CD4-positive, alpha-beta T cell (primary cell): ENCODE results near the gene SND1. TPM values are rescaled to one million over a fixed set of nuclear protein-coding genes. Genes with fewer than 3 reads are reported as not detected.

Experiments
- ATAC-seq: fragments of 200-7000 bp; cut with Tn5 transposase; one replicate; pipeline ENCODE4 v1.10.0; 2022; ENCODE audit warnings: mild to moderate bottlenecking; ENCODE audit not compliant: poor library complexity
- CTCF ChIA-PET: fragments of 350-600 bp; sonication (Branson Sonifier 250); formaldehyde crosslinking; loops from one replicate; lab custom pipeline; 2021; ENCODE audit warnings: antibody characterized with exemption, inconsistent platforms; lab: Charles Lee
- POLR2A ChIA-PET: fragments of 350-600 bp; sonication (Branson Sonifier 250); formaldehyde crosslinking; loops from one replicate; lab custom pipeline; 2021; ENCODE audit warnings: antibody characterized with exemption, inconsistent platforms; lab: Charles Lee
- DNase-seq, 14 experiments: peaks; one replicate each; pipeline ENCODE4 v3.0.0-alpha.2; 2013 to 2020; ENCODE audit warnings: mixed read lengths in 2 of 14
- H3K27ac ChIP-seq, 2 donors: one replicate each; pipeline versions ENCODE4 v1.5.1 to v1.7.0; 2013; ENCODE audit warnings: low read length in 2 of 2, low read depth in 1 of 2, mild to moderate bottlenecking in 1 of 2
- H3K27me3 ChIP-seq, 2 experiments: 1 replicate in 1 of 2; 2 replicates in 1 of 2; pipeline versions ENCODE4 v1.6.1 to v1.7.0; 2013; ENCODE audit warnings: low read length in 2 of 2, control low read depth in 1 of 2, mild to moderate bottlenecking in 1 of 2, moderate library complexity in 1 of 2; ENCODE audit not compliant: insufficient read depth in 2 of 2, control insufficient read depth in 1 of 2
- H3K36me3 ChIP-seq: one replicate; pipeline ENCODE4 v1.6.1; 2013; ENCODE audit warnings: low read length, control low read depth; ENCODE audit not compliant: insufficient read depth
- H3K4me1 ChIP-seq: one replicate; pipeline ENCODE4 v1.6.1; 2013; ENCODE audit warnings: low read length, control low read depth; ENCODE audit not compliant: insufficient read depth
- H3K4me3 ChIP-seq: one replicate; pipeline ENCODE4 v1.5.1; 2013; ENCODE audit warnings: mild to moderate bottlenecking, low read length, moderate library complexity
- H3K9me3 ChIP-seq, 2 experiments: 1 replicate in 1 of 2; 2 replicates in 1 of 2; pipeline versions ENCODE4 v1.6.1 to v1.7.0; 2013; ENCODE audit warnings: low read length in 2 of 2, mild to moderate bottlenecking in 2 of 2, control low read depth in 1 of 2, moderate library complexity in 1 of 2; ENCODE audit not compliant: control insufficient read depth in 1 of 2, insufficient read depth in 1 of 2
- H3K27ac Mint-ChIP-seq: one replicate; pipeline ENCODE4 v1.8.0; 2020; ENCODE audit warnings: mixed read lengths
- H3K27me3 Mint-ChIP-seq: one replicate; pipeline ENCODE4 v1.8.0; 2021; ENCODE audit warnings: mixed read lengths
- H3K36me3 Mint-ChIP-seq: one replicate; pipeline ENCODE4 v1.8.0; 2021; ENCODE audit warnings: low read depth, mixed read lengths
- H3K4me1 Mint-ChIP-seq: one replicate; pipeline ENCODE4 v1.8.0; 2021; ENCODE audit warnings: low read depth, mixed read lengths
- H3K4me3 Mint-ChIP-seq: one replicate; pipeline ENCODE4 v1.8.0; 2020; ENCODE audit warnings: mild to moderate bottlenecking, mixed read lengths
- H3K9me3 Mint-ChIP-seq: one replicate; pipeline ENCODE4 v1.8.0; 2020; ENCODE audit warnings: mixed read lengths
- intact Hi-C, 2 experiments: fragments of 100-400 bp; cut with DNase I in 1 of 2; cut with micrococcal nuclease in 1 of 2; formaldehyde crosslinking; loops; one replicate each; pipeline versions ENCODE4 v1.15.1 to v1.9.0; 2023 to 2025; cut with DNase I, micrococcal nuclease
- total RNA-seq, 174 experiments: library from RNA in 2 of 174; stranded (reverse) in 2 of 174; gene quantifications; one replicate each; pipeline ENCODE4 v1.2.3 and lab custom pipeline; 2021 to 2026
- TF ChIP-seq, protein P1 (sequence below): fragments of 200-600 bp; IDR thresholded peaks from one replicate; pipeline ENCODE4 v1.8.0; 2022; ENCODE audit warnings: antibody characterized with exemption, mild to moderate bottlenecking

SND1 gene
- total RNA-seq, 2 experiments from 2014 or later = 104 to 113 TPM

DNA sequence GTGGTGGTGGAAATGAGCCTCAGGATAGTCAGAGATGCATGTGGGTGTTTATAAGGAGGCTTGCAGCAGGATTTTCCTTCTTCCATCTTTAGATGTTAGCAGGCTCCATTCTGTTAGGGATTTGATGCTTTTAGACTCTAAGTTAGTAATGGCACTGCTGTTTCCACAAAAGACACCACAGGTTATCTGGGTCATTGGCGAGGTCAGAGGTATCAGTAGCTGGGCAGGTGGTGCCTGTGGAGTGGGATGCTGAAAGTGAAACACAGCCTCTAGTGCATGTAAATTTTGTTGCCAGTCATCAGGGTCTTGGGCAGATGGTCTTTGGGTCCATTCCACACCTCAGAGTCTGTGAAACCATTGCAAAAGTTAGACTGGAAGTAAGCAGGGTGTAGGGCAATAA is 33.2 kb upstream of the SND1 start:
- DNase-seq = no peak
- H3K9me3 ChIP-seq = no peaks in the 10 kb centered on the region
- H3K36me3 ChIP-seq = no peaks in the 10 kb centered on the region
- H3K36me3 Mint-ChIP-seq = no peaks in the 10 kb centered on the region
- no peak for ATAC-seq
- intact Hi-C loops = no loop called here
- H3K4me1 Mint-ChIP-seq = no peaks in the 10 kb centered on the region
- ChIA-PET POLR2A (no interaction called here), CTCF (no interaction called here)
- no peak overlapping the region for H3K4me3 ChIP-seq
- no peak overlapping the region for H3K27ac Mint-ChIP-seq
- peaks cover 3% of the 10 kb centered on the region for H3K4me1 ChIP-seq
- H3K4me3 Mint-ChIP-seq = no peak overlapping the region
- TF ChIP-seq, protein P1, sequence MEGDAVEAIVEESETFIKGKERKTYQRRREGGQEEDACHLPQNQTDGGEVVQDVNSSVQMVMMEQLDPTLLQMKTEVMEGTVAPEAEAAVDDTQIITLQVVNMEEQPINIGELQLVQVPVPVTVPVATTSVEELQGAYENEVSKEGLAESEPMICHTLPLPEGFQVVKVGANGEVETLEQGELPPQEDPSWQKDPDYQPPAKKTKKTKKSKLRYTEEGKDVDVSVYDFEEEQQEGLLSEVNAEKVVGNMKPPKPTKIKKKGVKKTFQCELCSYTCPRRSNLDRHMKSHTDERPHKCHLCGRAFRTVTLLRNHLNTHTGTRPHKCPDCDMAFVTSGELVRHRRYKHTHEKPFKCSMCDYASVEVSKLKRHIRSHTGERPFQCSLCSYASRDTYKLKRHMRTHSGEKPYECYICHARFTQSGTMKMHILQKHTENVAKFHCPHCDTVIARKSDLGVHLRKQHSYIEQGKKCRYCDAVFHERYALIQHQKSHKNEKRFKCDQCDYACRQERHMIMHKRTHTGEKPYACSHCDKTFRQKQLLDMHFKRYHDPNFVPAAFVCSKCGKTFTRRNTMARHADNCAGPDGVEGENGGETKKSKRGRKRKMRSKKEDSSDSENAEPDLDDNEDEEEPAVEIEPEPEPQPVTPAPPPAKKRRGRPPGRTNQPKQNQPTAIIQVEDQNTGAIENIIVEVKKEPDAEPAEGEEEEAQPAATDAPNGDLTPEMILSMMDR = no peak
- H3K27me3 ChIP-seq = peaks cover 23 to 32% of the 10 kb centered on the region in 2 experiments
- no peaks in the 10 kb centered on the region for H3K9me3 Mint-ChIP-seq
- H3K27ac ChIP-seq = no peak overlapping the region
- H3K27me3 Mint-ChIP-seq = peaks cover 76% of the 10 kb centered on the region

DNA sequence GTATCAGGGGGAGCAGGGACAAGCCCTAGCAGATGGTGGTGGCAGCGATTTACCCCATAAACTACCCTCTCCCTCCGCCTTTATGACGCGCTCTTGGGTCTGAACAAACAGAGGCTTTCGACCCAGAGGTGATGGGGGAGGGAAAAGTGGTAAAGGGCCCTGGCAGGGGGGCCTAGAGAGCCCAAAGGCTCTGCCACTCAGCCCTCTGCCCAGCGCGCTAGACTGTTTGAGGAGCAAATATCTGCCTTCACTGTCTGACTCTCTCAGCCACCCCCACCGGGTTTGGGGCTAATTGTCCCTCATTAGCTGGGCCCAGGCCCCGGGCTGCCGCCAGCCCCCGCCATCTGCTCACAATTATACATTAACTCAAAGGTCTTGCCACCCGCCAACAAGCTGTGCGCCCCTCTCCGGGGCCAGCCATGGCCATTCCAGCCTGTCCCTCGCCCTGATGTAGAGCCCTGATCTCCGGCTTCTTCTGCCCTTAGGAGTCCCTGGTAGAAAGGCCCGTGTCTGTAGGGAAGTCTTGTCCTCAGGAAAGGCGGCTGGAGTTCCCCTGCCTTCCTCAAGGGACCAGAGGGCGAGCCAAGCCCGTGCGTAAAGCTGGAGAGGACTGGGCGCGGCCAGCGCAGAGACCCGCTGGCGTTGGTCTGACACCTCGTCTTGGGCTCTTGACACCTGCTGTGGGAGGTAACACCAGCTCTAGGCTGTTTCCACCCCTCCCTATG is 32.2 kb upstream of the SND1 start:
- Histone ChIP-seq H3K4me3 (no peak overlapping the region), H3K4me1 (peaks cover 3% of the 10 kb centered on the region), H3K36me3 (no peaks in the 10 kb centered on the region), H3K9me3 (no peaks in the 10 kb centered on the region), H3K27me3 (peaks cover 20 to 32% of the 10 kb centered on the region in 2 experiments), H3K27ac (no peak overlapping the region)
- intact Hi-C loops = no loop called here
- Mint-ChIP-seq H3K27ac (no peak overlapping the region), H3K4me3 (no peak overlapping the region), H3K9me3 (no peaks in the 10 kb centered on the region), H3K4me1 (no peaks in the 10 kb centered on the region), H3K27me3 (peaks cover 72% of the 10 kb centered on the region), H3K36me3 (no peaks in the 10 kb centered on the region)
- POLR2A ChIA-PET = no interaction called here
- ATAC-seq = no peak
- TF ChIP-seq, protein P1 = no peak
- no peak for DNase-seq
- CTCF ChIA-PET = no interaction called here

DNA sequence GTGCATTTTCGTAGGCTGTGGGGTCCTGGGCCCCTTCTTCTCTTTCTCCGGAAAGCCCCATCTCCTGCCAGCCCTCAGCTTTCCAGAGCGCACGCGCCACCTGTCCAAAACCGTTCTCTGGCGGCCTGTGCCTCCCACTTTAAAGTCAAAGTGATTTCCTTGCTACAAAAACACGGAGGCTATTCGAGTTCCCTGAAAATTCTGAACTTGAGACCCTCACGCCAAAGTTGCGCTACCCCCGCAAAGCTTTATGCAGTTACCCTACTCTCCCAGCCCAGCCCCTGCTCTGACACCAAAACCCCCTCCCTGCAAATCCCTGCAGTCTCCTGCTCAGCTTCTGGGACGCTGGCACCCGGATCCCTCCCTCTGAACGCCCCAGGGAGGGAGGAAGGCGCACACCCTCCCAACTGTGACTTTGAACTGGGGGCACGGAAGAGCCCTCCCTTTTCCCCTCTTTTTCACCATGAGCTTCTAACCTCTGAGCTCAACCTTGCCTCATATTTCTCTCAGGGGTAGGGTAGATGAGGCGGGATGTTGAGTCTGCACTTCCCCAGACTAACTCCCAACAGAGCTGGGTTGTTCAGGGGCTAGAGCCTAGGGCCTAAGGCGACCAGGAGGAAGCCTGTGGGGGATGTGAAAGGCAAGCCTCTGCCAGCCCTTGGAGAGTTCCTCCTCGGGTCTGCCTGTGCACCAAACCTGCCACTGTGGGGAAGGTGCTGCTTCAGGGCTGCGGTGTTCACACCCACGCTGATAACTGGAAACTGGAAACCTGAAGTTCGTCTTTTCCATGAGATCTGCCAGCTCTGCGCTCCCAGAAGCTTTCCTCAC is 31.4 kb upstream of the SND1 start:
- TF ChIP-seq, protein P1 = no peak
- H3K4me3 Mint-ChIP-seq = no peak overlapping the region
- no peak overlapping the region for H3K27ac ChIP-seq
- no peaks in the 10 kb centered on the region for H3K36me3 ChIP-seq
- peaks cover 73% of the 10 kb centered on the region for H3K27me3 Mint-ChIP-seq
- peaks cover 16 to 28% of the 10 kb centered on the region in 2 experiments for H3K27me3 ChIP-seq
- intact Hi-C loops = no loop called here
- H3K4me3 ChIP-seq = no peak overlapping the region
- ChIA-PET CTCF (no interaction called here), POLR2A (no interaction called here)
- H3K27ac Mint-ChIP-seq = no peak overlapping the region
- no peaks in the 10 kb centered on the region for H3K9me3 Mint-ChIP-seq
- H3K36me3 Mint-ChIP-seq = no peaks in the 10 kb centered on the region
- H3K9me3 ChIP-seq = no peaks in the 10 kb centered on the region
- no peak for DNase-seq
- H3K4me1 ChIP-seq = peaks cover 3% of the 10 kb centered on the region
- no peaks in the 10 kb centered on the region for H3K4me1 Mint-ChIP-seq
- ATAC-seq = no peak
